ENCODE data around the gene TXNRD2.

TXNRD2 gene

GRCh38 chr22:19905347-19906276, 36.0 kb downstream of the TXNRD2 start:
- Histone ChIP-seq H3K9ac (ENCODE audit: low read depth, low read length) (no peak overlapping the region), H2AFZ (ENCODE audit: low read depth, low read length) (no peak overlapping the region)

GRCh38 chr22:19904935-19905334, 36.7 kb downstream of the TXNRD2 start:
- no peak for ATAC-seq (ENCODE audit: insufficient read depth, low read depth)
- no peaks in the 10 kb centered on the region for H3K79me2 ChIP-seq (ENCODE audit: insufficient read depth, low read length)
- no peaks in the 10 kb centered on the region for H4K20me1 ChIP-seq (ENCODE audit: insufficient read depth, low read length)
- TF ChIP-seq CTCF (IDR thresholded peaks at IDR 0.05; ENCODE audit: borderline replicate concordance, extremely low read depth, low read length, poor library complexity, severe bottlenecking) (no peak), EZH2 (IDR thresholded peaks at IDR 0.05; ENCODE audit: borderline replicate concordance, low read depth, low read length, severe bottlenecking) (no peak)
- no peak overlapping the region for H3K27ac ChIP-seq (ENCODE audit: low read length)
- no peak overlapping the region for H2AFZ ChIP-seq (ENCODE audit: low read depth, low read length)
- H3K27me3 ChIP-seq (ENCODE audit: insufficient read depth, low read length, poor library complexity): no peaks in the 10 kb centered on the region
- no peak for DNase-seq
- H3K9ac ChIP-seq (ENCODE audit: low read depth, low read length): no peak overlapping the region
- no peak overlapping the region for H3K4me2 ChIP-seq (ENCODE audit: insufficient read depth, low read length)
- H3K9me3 ChIP-seq (ENCODE audit: insufficient read depth, low read length, severe bottlenecking): no peaks in the 10 kb centered on the region
- H3K4me3 ChIP-seq (ENCODE audit: low read depth in 1 of 2, low read length in 2 of 2): no peak overlapping the region
- peaks cover 6% of the 10 kb centered on the region for H3K4me1 ChIP-seq (ENCODE audit: insufficient read depth, low read length)
- H3K36me3 ChIP-seq (ENCODE audit: insufficient read depth, low read length): no peaks in the 10 kb centered on the region

More at GRCh38 chr22:19905347-19906276, 36.0 kb downstream of the TXNRD2 start:
- DNase-seq (no peak), ATAC-seq (ENCODE audit: insufficient read depth, low read depth) (no peak)
- Histone ChIP-seq H3K9me3 (ENCODE audit: insufficient read depth, low read length, severe bottlenecking) (no peaks in the 10 kb centered on the region), H4K20me1 (ENCODE audit: insufficient read depth, low read length) (no peaks in the 10 kb centered on the region), H3K36me3 (ENCODE audit: insufficient read depth, low read length) (no peaks in the 10 kb centered on the region), H3K27me3 (ENCODE audit: insufficient read depth, low read length, poor library complexity) (no peaks in the 10 kb centered on the region), H3K4me1 (ENCODE audit: insufficient read depth, low read length) (peaks cover 10% of the 10 kb centered on the region), H3K4me3 (ENCODE audit: low read depth in 1 of 2, low read length in 2 of 2) (no peak overlapping the region), H3K79me2 (ENCODE audit: insufficient read depth, low read length) (no peaks in the 10 kb centered on the region), H3K4me2 (ENCODE audit: insufficient read depth, low read length) (no peak overlapping the region), H3K27ac (ENCODE audit: low read length) (peak overlapping the region; percentile 51)
- TF ChIP-seq EZH2 (IDR thresholded peaks at IDR 0.05; ENCODE audit: borderline replicate concordance, low read depth, low read length, severe bottlenecking) (no peak), CTCF (IDR thresholded peaks at IDR 0.05; ENCODE audit: borderline replicate concordance, extremely low read depth, low read length, poor library complexity, severe bottlenecking) (no peak)

GRCh38 chr22:19904174-19904856, 37.3 kb downstream of the TXNRD2 start:
- no peak for TF ChIP-seq CTCF (IDR thresholded peaks at IDR 0.05; ENCODE audit: borderline replicate concordance, extremely low read depth, low read length, poor library complexity, severe bottlenecking)
- no peak for ATAC-seq (ENCODE audit: insufficient read depth, low read depth)
- peak overlapping the region; percentile 22; the same call in 1 of the 2 replicates for H3K27ac ChIP-seq (ENCODE audit: low read length)

More at GRCh38 chr22:19904174-19904856, 37.3 kb downstream of the TXNRD2 start:
- H3K4me3 ChIP-seq (ENCODE audit: low read depth in 1 of 2, low read length in 2 of 2): no peak overlapping the region
- H3K36me3 ChIP-seq (ENCODE audit: insufficient read depth, low read length): no peaks in the 10 kb centered on the region
- DNase-seq: no peak
- H3K4me1 ChIP-seq (ENCODE audit: insufficient read depth, low read length): peaks cover under 1% of the 10 kb centered on the region; the same call in 1 of the 2 replicates
- no peaks in the 10 kb centered on the region for H3K9me3 ChIP-seq (ENCODE audit: insufficient read depth, low read length, severe bottlenecking)
- no peaks in the 10 kb centered on the region for H3K27me3 ChIP-seq (ENCODE audit: insufficient read depth, low read length, poor library complexity)
- H3K9ac ChIP-seq (ENCODE audit: low read depth, low read length): no peak overlapping the region
- no peaks in the 10 kb centered on the region for H3K79me2 ChIP-seq (ENCODE audit: insufficient read depth, low read length)
- no peak overlapping the region for H3K4me2 ChIP-seq (ENCODE audit: insufficient read depth, low read length)
- no peak overlapping the region for H2AFZ ChIP-seq (ENCODE audit: low read depth, low read length)
- no peaks in the 10 kb centered on the region for H4K20me1 ChIP-seq (ENCODE audit: insufficient read depth, low read length)
